ENCODE measurements around the gene AARS2.
A peak's percentile ranks its signal among the peaks of the same experiment; 100 is the strongest.

Gene AARS2

GRCh38 chr6:44265007-44265721 lies 48.0 kb downstream of the AARS2 start, which contains the start of gene NFKBIE:
Gene NFKBIE (minus strand): TSS chr6:44265551. CDS start chr6:44265346, 205 bp downstream.
- no peaks in the 10 kb centered on the region for H3K9me3 ChIP-seq (ENCODE audit: control insufficient read depth, insufficient read depth, low read length)
- TF ChIP-seq CTCF (IDR thresholded peaks at IDR 0.05; ENCODE audit: low read depth, low read length, poor library complexity, severe bottlenecking): peak; percentile 81
- no peak for TF ChIP-seq EZH2phosphoT487 (IDR thresholded peaks at IDR 0.05; ENCODE audit: borderline replicate concordance, low read length)
- H3K36me3 ChIP-seq (ENCODE audit: control insufficient read depth, low read length): peaks cover 46% of the 10 kb centered on the region
- peaks cover 70% of the 10 kb centered on the region for H3K4me1 ChIP-seq (ENCODE audit: control insufficient read depth, low read length)
- H4K20me1 ChIP-seq (ENCODE audit: control insufficient read depth, insufficient read depth, low read depth, low read length): no peaks in the 10 kb centered on the region
- H3K4me2 ChIP-seq (ENCODE audit: low read length): peak within 1 kb of the TSS; percentile 90
- peaks cover 42% of the 10 kb centered on the region for H3K79me2 ChIP-seq (ENCODE audit: control insufficient read depth, low read length)
- no peaks in the 10 kb centered on the region for H3K9me2 ChIP-seq (replicated peaks; ENCODE audit: control insufficient read depth, low read length)
- H3K4me3 ChIP-seq (ENCODE audit: low read length): peak within 1 kb of the TSS; percentile 86
- H3K27ac ChIP-seq (ENCODE audit: low read depth, low read length): peak within 1 kb of the TSS; percentile 93
- H3F3A ChIP-seq (ENCODE audit: control insufficient read depth, insufficient read depth): peaks cover 22% of the 10 kb centered on the region
- H3K27me3 ChIP-seq (ENCODE audit: control insufficient read depth, low read length): peaks cover 21% of the 10 kb centered on the region

GRCh38 chr6:44264154-44265006 lies 48.8 kb downstream of the AARS2 start:
- H3K4me2 ChIP-seq (ENCODE audit: low read length): peak overlapping the region; percentile 90
- TF ChIP-seq CTCF (IDR thresholded peaks at IDR 0.05; ENCODE audit: low read depth, low read length, poor library complexity, severe bottlenecking): no peak
- TF ChIP-seq EZH2phosphoT487 (IDR thresholded peaks at IDR 0.05; ENCODE audit: borderline replicate concordance, low read length): no peak
- peaks cover 13% of the 10 kb centered on the region for H3K27me3 ChIP-seq (ENCODE audit: control insufficient read depth, low read length)
- H3K36me3 ChIP-seq (ENCODE audit: control insufficient read depth, low read length): peaks cover 53% of the 10 kb centered on the region
- H3F3A ChIP-seq (ENCODE audit: control insufficient read depth, insufficient read depth): peaks cover 15% of the 10 kb centered on the region
- H3K9me3 ChIP-seq (ENCODE audit: control insufficient read depth, insufficient read depth, low read length): no peaks in the 10 kb centered on the region
- H3K4me3 ChIP-seq (ENCODE audit: low read length): peak overlapping the region; percentile 86
- no peaks in the 10 kb centered on the region for H3K9me2 ChIP-seq (replicated peaks; ENCODE audit: control insufficient read depth, low read length)
- H3K79me2 ChIP-seq (ENCODE audit: control insufficient read depth, low read length): peaks cover 42% of the 10 kb centered on the region
- peak overlapping the region; percentile 93 for H3K27ac ChIP-seq (ENCODE audit: low read depth, low read length)
- no peaks in the 10 kb centered on the region for H4K20me1 ChIP-seq (ENCODE audit: control insufficient read depth, insufficient read depth, low read depth, low read length)
- H3K4me1 ChIP-seq (ENCODE audit: control insufficient read depth, low read length): peaks cover 62% of the 10 kb centered on the region

- Histone ChIP-seq H3K79me2 (ENCODE audit: control insufficient read depth, low read length) (peaks cover 42% of the 10 kb centered on the region), H3K27ac (ENCODE audit: low read depth, low read length) (peak overlapping the region; percentile 93), H3K4me1 (ENCODE audit: control insufficient read depth, low read length) (peaks cover 67% of the 10 kb centered on the region), H3K27me3 (ENCODE audit: control insufficient read depth, low read length) (peaks cover 5% of the 10 kb centered on the region), H3K36me3 (ENCODE audit: control insufficient read depth, low read length) (peaks cover 61% of the 10 kb centered on the region), H3K4me3 (ENCODE audit: low read length) (peak overlapping the region; percentile 86), H3K4me2 (ENCODE audit: low read length) (peak overlapping the region; percentile 90), H3K9me3 (ENCODE audit: control insufficient read depth, insufficient read depth, low read length) (no peaks in the 10 kb centered on the region), H3K9me2 (replicated peaks; ENCODE audit: control insufficient read depth, low read length) (no peaks in the 10 kb centered on the region), H3F3A (ENCODE audit: control insufficient read depth, insufficient read depth) (peaks cover 18% of the 10 kb centered on the region), H4K20me1 (ENCODE audit: control insufficient read depth, insufficient read depth, low read depth, low read length) (no peaks in the 10 kb centered on the region)
- TF ChIP-seq CTCF (IDR thresholded peaks at IDR 0.05; ENCODE audit: low read depth, low read length, poor library complexity, severe bottlenecking) (no peak), EZH2phosphoT487 (IDR thresholded peaks at IDR 0.05; ENCODE audit: borderline replicate concordance, low read length) (no peak)
These were observed 49.6 kb downstream of the AARS2 start for GRCh38 chr6:44263354-44264100.
